Measurements from ENCODE around the gene ANKFN1.

ANKFN1 gene

DNA sequence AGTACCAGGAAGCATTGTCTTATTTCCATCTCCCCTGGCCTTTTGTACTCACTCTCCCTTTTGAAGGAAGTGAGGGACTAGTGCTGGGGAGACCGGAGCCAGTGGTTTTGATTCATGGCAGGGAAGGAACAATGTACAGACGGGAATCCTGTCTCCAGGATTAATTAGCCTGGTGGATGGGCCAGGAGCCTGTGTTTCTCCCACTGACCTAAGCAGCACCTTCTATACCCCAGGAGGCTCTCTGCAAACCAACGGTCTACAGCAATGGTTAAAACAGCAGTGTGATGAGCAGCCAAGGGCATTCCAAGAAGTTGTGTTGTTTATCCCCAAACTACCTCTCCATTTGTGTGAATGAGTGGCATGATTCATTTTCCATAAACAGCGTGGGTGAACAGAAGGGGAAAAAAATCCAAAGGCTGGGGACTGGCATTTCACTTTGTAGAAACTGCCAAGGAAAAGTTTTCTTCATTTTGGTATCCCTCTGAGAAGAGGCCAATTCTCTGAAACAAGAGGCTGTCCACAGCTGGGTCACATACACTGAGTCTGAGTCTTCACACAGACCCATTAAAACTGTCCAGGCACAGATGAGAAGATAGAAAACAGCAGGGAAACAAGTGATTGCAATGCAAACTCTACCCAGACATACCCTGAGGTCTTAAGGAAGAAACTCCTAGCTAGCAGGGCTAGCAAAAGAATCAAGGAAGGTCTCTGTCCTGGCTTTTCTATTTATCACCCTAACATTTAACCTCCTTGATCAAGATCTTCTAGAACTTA is 18.1 kb downstream of the ANKFN1 start:
- TF ChIP-seq, protein P1, sequence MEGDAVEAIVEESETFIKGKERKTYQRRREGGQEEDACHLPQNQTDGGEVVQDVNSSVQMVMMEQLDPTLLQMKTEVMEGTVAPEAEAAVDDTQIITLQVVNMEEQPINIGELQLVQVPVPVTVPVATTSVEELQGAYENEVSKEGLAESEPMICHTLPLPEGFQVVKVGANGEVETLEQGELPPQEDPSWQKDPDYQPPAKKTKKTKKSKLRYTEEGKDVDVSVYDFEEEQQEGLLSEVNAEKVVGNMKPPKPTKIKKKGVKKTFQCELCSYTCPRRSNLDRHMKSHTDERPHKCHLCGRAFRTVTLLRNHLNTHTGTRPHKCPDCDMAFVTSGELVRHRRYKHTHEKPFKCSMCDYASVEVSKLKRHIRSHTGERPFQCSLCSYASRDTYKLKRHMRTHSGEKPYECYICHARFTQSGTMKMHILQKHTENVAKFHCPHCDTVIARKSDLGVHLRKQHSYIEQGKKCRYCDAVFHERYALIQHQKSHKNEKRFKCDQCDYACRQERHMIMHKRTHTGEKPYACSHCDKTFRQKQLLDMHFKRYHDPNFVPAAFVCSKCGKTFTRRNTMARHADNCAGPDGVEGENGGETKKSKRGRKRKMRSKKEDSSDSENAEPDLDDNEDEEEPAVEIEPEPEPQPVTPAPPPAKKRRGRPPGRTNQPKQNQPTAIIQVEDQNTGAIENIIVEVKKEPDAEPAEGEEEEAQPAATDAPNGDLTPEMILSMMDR (conservative IDR thresholded peaks at IDR 0.05; ENCODE audit: low read depth, low read length): no peak
- DNase-seq (ENCODE audit: low read depth): no peak

DNA sequence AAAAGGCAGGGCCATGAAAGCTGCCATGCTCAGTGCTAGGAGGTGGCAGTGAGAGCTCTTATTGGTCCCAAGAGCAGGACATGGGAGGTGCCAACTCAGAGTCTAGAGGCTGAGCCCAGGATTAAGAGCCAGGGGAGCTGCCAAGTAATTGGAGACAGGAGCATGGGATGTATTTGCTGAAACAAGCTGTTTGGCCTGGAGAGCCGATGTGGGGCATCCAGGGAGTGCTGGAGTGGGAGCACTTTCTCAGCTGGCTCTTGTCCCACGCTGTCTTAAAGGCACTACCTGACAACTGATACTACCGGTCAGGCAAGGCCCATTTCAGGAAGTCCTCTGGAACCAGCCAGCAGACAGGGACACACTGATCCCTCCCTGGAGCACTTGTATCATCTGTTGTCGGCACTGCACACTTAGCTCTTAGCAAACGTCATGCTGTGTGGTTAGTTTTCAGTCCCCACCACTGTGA is 19.3 kb downstream of the ANKFN1 start:
- TF ChIP-seq, protein P1 (conservative IDR thresholded peaks at IDR 0.05; ENCODE audit: low read depth, low read length): no peak
- H3K4me3 ChIP-seq (ENCODE audit: low read depth, low read length): no peak overlapping the region
- DNase-seq (ENCODE audit: low read depth): no peak

More for the DNA sequence above, 18.1 kb downstream of the ANKFN1 start:
- no peak overlapping the region for H3K4me3 ChIP-seq (ENCODE audit: low read depth, low read length)

DNA sequence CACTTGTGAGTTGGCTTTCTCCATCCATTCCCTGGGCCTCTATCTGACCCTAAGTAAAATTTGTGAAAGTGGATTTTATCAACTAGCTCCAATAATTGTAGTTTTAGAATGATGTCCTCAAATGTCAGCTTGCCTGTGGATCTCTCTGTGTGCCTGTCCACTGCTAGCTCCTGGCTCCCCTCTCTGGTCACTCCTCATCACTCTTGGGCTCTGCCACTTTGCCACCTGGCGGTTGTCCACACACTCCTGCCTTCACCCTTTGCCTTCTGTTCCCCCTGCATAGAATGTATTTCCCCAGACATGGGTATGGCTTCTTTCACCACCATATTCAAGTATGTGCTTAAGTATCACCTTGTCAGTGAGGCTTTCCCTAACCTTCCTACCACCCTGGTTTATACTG is 19.8 kb downstream of the ANKFN1 start:
- DNase-seq (ENCODE audit: low read depth): no peak
- TF ChIP-seq, protein P1 (conservative IDR thresholded peaks at IDR 0.05; ENCODE audit: low read depth, low read length): no peak
- no peak overlapping the region for H3K4me3 ChIP-seq (ENCODE audit: low read depth, low read length)

DNA sequence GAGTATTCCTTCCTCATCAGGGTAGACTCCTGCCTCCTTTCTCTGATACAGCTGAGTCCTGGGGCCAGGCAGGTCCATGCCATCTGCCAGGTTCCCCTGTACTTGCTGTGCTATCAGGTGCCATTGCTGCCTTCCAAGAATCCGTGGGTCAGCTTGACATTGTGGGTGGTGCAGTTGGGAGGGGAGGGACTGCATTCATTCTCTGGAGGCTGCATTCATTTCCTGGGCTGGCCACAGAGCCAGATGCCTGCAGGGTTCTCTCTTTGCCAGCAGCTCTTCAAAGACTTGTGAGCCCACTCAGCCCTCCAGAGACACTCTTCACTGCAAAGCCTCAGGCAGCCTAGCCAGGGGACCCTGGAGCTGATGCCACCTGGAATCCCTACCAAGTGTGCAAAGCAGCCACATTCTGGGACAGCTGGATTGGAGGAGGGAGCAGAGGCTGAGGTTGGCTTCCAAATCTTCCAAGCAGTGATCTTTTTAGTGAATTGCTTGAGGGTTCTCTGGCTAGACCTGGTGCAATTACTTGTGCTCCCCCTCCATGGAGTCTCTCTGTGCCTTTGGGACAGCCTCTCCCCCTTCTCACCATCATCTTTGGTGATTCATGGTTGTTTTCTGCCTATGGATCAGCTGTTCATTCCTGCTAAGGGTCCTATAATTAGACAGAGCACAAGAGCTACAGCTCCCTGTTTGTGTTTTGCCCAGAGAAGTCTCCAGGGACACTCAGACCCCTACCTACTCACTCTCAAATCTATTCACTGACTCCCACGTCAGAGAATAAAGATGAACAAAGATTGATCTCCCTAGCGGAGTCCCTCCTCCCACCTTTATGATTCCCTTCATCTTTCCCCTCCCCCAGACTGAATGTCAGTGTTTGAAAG is 20.9 kb downstream of the ANKFN1 start:
- TF ChIP-seq, protein P1 (conservative IDR thresholded peaks at IDR 0.05; ENCODE audit: low read depth, low read length): no peak
- H3K4me3 ChIP-seq (ENCODE audit: low read depth, low read length): no peak overlapping the region
- no peak for DNase-seq (ENCODE audit: low read depth)

DNA sequence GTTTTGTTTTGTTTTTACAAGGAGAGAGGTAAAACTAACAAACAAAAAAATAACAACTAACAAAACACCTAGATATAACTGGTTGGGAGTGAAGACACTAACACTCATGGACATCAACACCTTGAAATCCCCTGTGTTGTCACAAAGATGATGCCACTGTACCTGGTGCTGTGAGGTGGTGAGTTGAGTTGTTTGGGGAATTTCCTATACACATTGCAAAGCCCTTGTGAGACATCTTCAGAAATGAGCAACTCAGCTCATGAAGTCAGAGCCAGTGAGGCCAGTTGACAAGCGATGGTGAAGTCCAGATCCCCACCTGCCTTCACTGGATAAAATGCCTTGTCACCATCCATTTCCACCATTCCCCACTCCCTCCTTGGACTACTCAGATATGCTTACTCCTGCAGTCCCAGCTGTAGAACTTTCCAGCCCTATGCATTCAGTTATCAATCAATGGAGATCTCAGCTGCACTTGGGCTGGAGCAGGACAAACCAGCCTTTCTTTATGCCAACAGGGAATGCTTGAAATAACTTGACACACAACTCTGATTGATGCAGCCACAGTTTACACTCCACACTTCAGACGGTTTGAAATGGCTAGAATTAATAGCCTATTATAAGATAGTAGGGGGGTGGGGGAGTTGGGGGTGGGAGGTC is 22.2 kb downstream of the ANKFN1 start:
- DNase-seq (ENCODE audit: low read depth): no peak
- H3K4me3 ChIP-seq (ENCODE audit: low read depth, low read length): no peak overlapping the region
- TF ChIP-seq, protein P1 (conservative IDR thresholded peaks at IDR 0.05; ENCODE audit: low read depth, low read length): no peak

DNA sequence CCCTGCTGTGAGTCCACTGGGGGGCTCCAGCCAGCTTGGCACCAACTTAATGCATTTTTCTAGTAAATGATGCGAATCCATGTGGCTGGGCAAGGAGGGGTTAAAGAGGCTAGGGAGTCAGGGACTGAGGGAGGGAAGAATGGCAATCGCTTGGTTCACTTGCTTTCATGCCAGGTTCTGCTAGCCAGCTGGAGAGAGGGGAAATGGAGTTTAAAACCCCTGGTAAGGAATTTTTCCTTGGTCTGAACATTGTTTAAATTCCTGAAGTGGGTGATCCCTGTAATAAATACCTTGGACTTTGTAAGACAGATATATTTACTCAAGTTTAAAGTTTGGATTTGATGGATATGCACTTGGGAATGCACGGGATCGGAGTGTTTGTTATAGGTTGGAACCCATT is 22.8 kb downstream of the ANKFN1 start:
- H3K4me3 ChIP-seq (ENCODE audit: low read depth, low read length): no peak overlapping the region
- TF ChIP-seq, protein P1 (conservative IDR thresholded peaks at IDR 0.05; ENCODE audit: low read depth, low read length): no peak
- no peak for DNase-seq (ENCODE audit: low read depth)
